SU-DHL-6 (cell line): Measurements from ENCODE around the gene EVC.

Source experiments
- CTCF ChIP-seq: fragments of 200-600 bp; sonication (generic); IDR thresholded peaks from one replicate; pipeline ENCODE4 v1.5.1; 2017; ENCODE audit warnings: antibody characterized with exemption, mild to moderate bottlenecking, low read length, moderate library complexity; ENCODE audit not compliant: insufficient read depth, poor library complexity, severe bottlenecking
- EZH2phosphoT487 ChIP-seq: fragments of 200-600 bp; sonication (generic), shearing (Covaris generic); conservative IDR thresholded peaks from 2 replicates; pipeline ENCODE4 v1.6.1; 2018; ENCODE audit warnings: mild to moderate bottlenecking, antibody characterized with exemption, low read length, moderate library complexity, mixed read lengths

GRCh38 chr4:5790546-5790857 is 79.5 kb downstream of the EVC start:
- TF ChIP-seq CTCF (no peak), EZH2phosphoT487 (no peak)
